Naive B cell (primary cell): ENCODE results near the gene HYAL1. TPM values are rescaled to one million over a fixed set of nuclear protein-coding genes. Genes with fewer than 3 reads are reported as not detected.
"Not testable (repeated sequence)": the region's sequence is repeated elsewhere in the genome, so short reads cannot be mapped to it uniquely, and the experiment has no call there.

Experiments
- ATAC-seq, 2 donors: fragments of 150-1000 bp; cut with Tn5 transposase; 2 replicates each; pipeline ENCODE4 v1.10.0; 2021; ENCODE audit warnings: low read depth in 2 of 2, mild to moderate bottlenecking in 2 of 2, moderate library complexity in 2 of 2
- DNase-seq: peaks from one replicate; pipeline ENCODE4 v3.0.0; 2022
- H3K27ac Mint-ChIP-seq, 6 donors: one replicate each; pipeline ENCODE4 v1.8.0; 2020 to 2022; ENCODE audit warnings: mild to moderate bottlenecking in 6 of 6, mixed read lengths in 6 of 6, moderate library complexity in 5 of 6, inconsistent platforms in 2 of 6
- H3K27me3 Mint-ChIP-seq, 3 donors: one replicate each; pipeline ENCODE4 v1.8.0; 2021 to 2022; ENCODE audit warnings: mixed read lengths in 3 of 3, mild to moderate bottlenecking in 1 of 3
- H3K36me3 Mint-ChIP-seq, 2 donors: one replicate each; pipeline ENCODE4 v1.8.0; 2020 to 2022; ENCODE audit warnings: mixed read lengths in 2 of 2, inconsistent platforms in 1 of 2, mild to moderate bottlenecking in 1 of 2
- H3K4me1 Mint-ChIP-seq, 3 donors: one replicate each; pipeline ENCODE4 v1.8.0; 2020 to 2022; ENCODE audit warnings: mixed read lengths in 3 of 3, inconsistent platforms in 1 of 3, mild to moderate bottlenecking in 1 of 3, moderate library complexity in 1 of 3
- H3K4me3 Mint-ChIP-seq, 8 donors: one replicate each; pipeline ENCODE4 v1.8.0; 2020 to 2022; ENCODE audit warnings: mild to moderate bottlenecking in 8 of 8, mixed read lengths in 8 of 8, moderate library complexity in 8 of 8, inconsistent platforms in 2 of 8
- H3K9me3 Mint-ChIP-seq, 7 donors: one replicate each; pipeline ENCODE4 v1.8.0; 2020 to 2022; ENCODE audit warnings: mixed read lengths in 7 of 7, mild to moderate bottlenecking in 5 of 7, inconsistent platforms in 2 of 7, moderate library complexity in 1 of 7
- polyA plus RNA-seq, 6 donors: library from polyadenylated mRNA; unstranded; fragments of 300-500 nt; fragmentation: Illumina TruSeq; gene quantifications; one replicate each; pipeline ENCODE4 v1.2.3, GENCODE V29; 2021; ENCODE audit warnings: low read depth in 6 of 6

HYAL1 gene
- polyA plus RNA-seq, 6 donors from 2014 or later, result 0.12 to 0.32 (median 0.15) TPM; not detected in 3

GRCh38 chr3:50319894-50320625 lies 16.7 kb upstream of the HYAL1 start:
- H3K36me3 Mint-ChIP-seq, result no peaks in the 10 kb centered on the region
- no peaks in the 10 kb centered on the region for H3K9me3 Mint-ChIP-seq
- peak overlapping the region in 3 of 6 donors; percentile 54 to 92 (median 70) for H3K27ac Mint-ChIP-seq
- ATAC-seq, result no peak
- no peak for DNase-seq
- H3K27me3 Mint-ChIP-seq, result no peaks in the 10 kb centered on the region
- peak overlapping the region; percentile 82 to 97 (median 94) for H3K4me3 Mint-ChIP-seq
- H3K4me1 Mint-ChIP-seq, result peaks cover 33 to 45% (median 34%) of the 10 kb centered on the region in 3 donors

- DNase-seq (no peak), ATAC-seq (no peak)
- Mint-ChIP-seq H3K9me3 (no peaks in the 10 kb centered on the region), H3K4me3 (peak overlapping the region in 7 of 8 donors; percentile 10 to 97 (median 55)), H3K27me3 (no peaks in the 10 kb centered on the region), H3K4me1 (peaks cover 26 to 38% (median 27%) of the 10 kb centered on the region in 3 donors), H3K36me3 (no peaks in the 10 kb centered on the region), H3K27ac (peak overlapping the region in 2 of 6 donors; percentile 54 to 81)
These were observed 16.0 kb upstream of the HYAL1 start for GRCh38 chr3:50319181-50319893.

- no peaks in the 10 kb centered on the region for H3K36me3 Mint-ChIP-seq
- peak overlapping the region in 7 of 8 donors; percentile 12 to 97 (median 52) for H3K4me3 Mint-ChIP-seq
- ATAC-seq (no peak), DNase-seq (no peak)
- no peak overlapping the region for H3K27ac Mint-ChIP-seq
- no peaks in the 10 kb centered on the region for H3K9me3 Mint-ChIP-seq
- H3K27me3 Mint-ChIP-seq, result no peaks in the 10 kb centered on the region
- H3K4me1 Mint-ChIP-seq, result peaks cover 26 to 40% (median 27%) of the 10 kb centered on the region in 3 donors
These were observed 15.2 kb upstream of the HYAL1 start for GRCh38 chr3:50318615-50319014.

- Mint-ChIP-seq H3K9me3 (no peaks in the 10 kb centered on the region), H3K27ac (no peak overlapping the region), H3K27me3 (no peaks in the 10 kb centered on the region), H3K4me3 (peak overlapping the region in 1 of 8 donors; percentile 97), H3K36me3 (no peaks in the 10 kb centered on the region), H3K4me1 (peaks cover 26 to 36% (median 26%) of the 10 kb centered on the region in 3 donors)
- DNase-seq, result no peak
- ATAC-seq, result no peak
These were observed 14.8 kb upstream of the HYAL1 start for GRCh38 chr3:50318163-50318562.

- H3K36me3 Mint-ChIP-seq, result no peaks in the 10 kb centered on the region
- H3K4me1 Mint-ChIP-seq, result peaks cover 17 to 34% (median 26%) of the 10 kb centered on the region in 3 donors
- DNase-seq (no peak), ATAC-seq (no peak)
- no peak overlapping the region for H3K27ac Mint-ChIP-seq
- peak overlapping the region in 1 of 8 donors; percentile 65 for H3K4me3 Mint-ChIP-seq
- H3K27me3 Mint-ChIP-seq, result no peaks in the 10 kb centered on the region
- no peaks in the 10 kb centered on the region for H3K9me3 Mint-ChIP-seq
These were observed 13.9 kb upstream of the HYAL1 start for GRCh38 chr3:50317300-50317699.

- H3K27me3 Mint-ChIP-seq, result no peaks in the 10 kb centered on the region
- H3K4me3 Mint-ChIP-seq, result peak overlapping the region in 1 of 8 donors; percentile 77
- peak overlapping the region in 1 of 6 donors; percentile 51 for H3K27ac Mint-ChIP-seq
- DNase-seq (no peak), ATAC-seq (no peak)
- no peaks in the 10 kb centered on the region for H3K9me3 Mint-ChIP-seq
- H3K36me3 Mint-ChIP-seq, result no peaks in the 10 kb centered on the region
- H3K4me1 Mint-ChIP-seq, result peaks cover 16 to 34% (median 26%) of the 10 kb centered on the region in 3 donors
These were observed 13.4 kb upstream of the HYAL1 start for GRCh38 chr3:50316657-50317242.

GRCh38 chr3:50314816-50315215 lies 11.4 kb upstream of the HYAL1 start:
- peak overlapping the region in 1 of 8 donors; percentile 9 for H3K4me3 Mint-ChIP-seq
- H3K36me3 Mint-ChIP-seq, result no peaks in the 10 kb centered on the region
- no peak for ATAC-seq
- no peak for DNase-seq
- H3K27me3 Mint-ChIP-seq, result no peaks in the 10 kb centered on the region
- peaks cover 0 to 3% (median 0%) of the 10 kb centered on the region in 7 donors for H3K9me3 Mint-ChIP-seq
- H3K4me1 Mint-ChIP-seq, result peaks cover 10 to 22% (median 17%) of the 10 kb centered on the region in 3 donors
- no peak overlapping the region for H3K27ac Mint-ChIP-seq

- Mint-ChIP-seq H3K4me1 (peaks cover 10 to 18% (median 15%) of the 10 kb centered on the region in 3 donors), H3K4me3 (no peak overlapping the region)
These were observed 11.0 kb upstream of the HYAL1 start for GRCh38 chr3:50314342-50314741.

GRCh38 chr3:50312041-50312440 lies 8.7 kb upstream of the HYAL1 start:
- not testable (repeated sequence) for H3K9me3 Mint-ChIP-seq, DNase-seq, H3K27ac Mint-ChIP-seq, ATAC-seq, H3K4me3 Mint-ChIP-seq, H3K36me3 Mint-ChIP-seq, H3K27me3 Mint-ChIP-seq, H3K4me1 Mint-ChIP-seq

More at GRCh38 chr3:50314342-50314741, 11.0 kb upstream of the HYAL1 start:
- Mint-ChIP-seq H3K36me3 (no peaks in the 10 kb centered on the region), H3K27me3 (no peaks in the 10 kb centered on the region), H3K27ac (peak overlapping the region in 1 of 6 donors; percentile 53), H3K9me3 (peaks cover 0 to 4% (median 0%) of the 10 kb centered on the region in 7 donors)
- ATAC-seq, result no peak
- DNase-seq, result no peak

GRCh38 chr3:50304601-50305000 lies 1.2 kb upstream of the HYAL1 start:
- Mint-ChIP-seq H3K9me3 (peaks cover 0 to 4% (median 0%) of the 10 kb centered on the region in 7 donors), H3K4me3 (no peak overlapping the region), H3K4me1 (peaks cover 7 to 10% (median 10%) of the 10 kb centered on the region in 3 donors), H3K27ac (peak overlapping the region in 1 of 6 donors; percentile 56), H3K36me3 (no peaks in the 10 kb centered on the region), H3K27me3 (no peaks in the 10 kb centered on the region)
- DNase-seq, result no peak
- ATAC-seq, result no peak

GRCh38 chr3:50302095-50303012 lies 1.0 kb downstream of the HYAL1 start:
- H3K9me3 Mint-ChIP-seq, result no peaks in the 10 kb centered on the region
- H3K27ac Mint-ChIP-seq, result peak overlapping the region in 2 of 6 donors; percentile 22 to 56
- ATAC-seq, result no peak
- no peak for DNase-seq
- H3K36me3 Mint-ChIP-seq, result no peaks in the 10 kb centered on the region
- H3K27me3 Mint-ChIP-seq, result no peaks in the 10 kb centered on the region
- peaks cover 18 to 30% (median 26%) of the 10 kb centered on the region in 3 donors for H3K4me1 Mint-ChIP-seq
- H3K4me3 Mint-ChIP-seq, result peak overlapping the region in 1 of 8 donors; percentile 30

- DNase-seq, result no peak
- peak overlapping the region in 4 of 6 donors; percentile 96 to 100 (median 99) for H3K27ac Mint-ChIP-seq
- ATAC-seq, result no peak
- no peaks in the 10 kb centered on the region for H3K9me3 Mint-ChIP-seq
- H3K36me3 Mint-ChIP-seq, result no peaks in the 10 kb centered on the region
- peaks cover 18 to 31% (median 26%) of the 10 kb centered on the region in 3 donors for H3K4me1 Mint-ChIP-seq
- no peaks in the 10 kb centered on the region for H3K27me3 Mint-ChIP-seq
- peak overlapping the region in 6 of 8 donors; percentile 39 to 97 (median 88) for H3K4me3 Mint-ChIP-seq
These were observed 2.6 kb downstream of the HYAL1 start for GRCh38 chr3:50300681-50301254.
